Breast epithelium (tissue), 3 donors: ENCODE measurements around the gene MAP10.

Experiments used
- POLR2A ChIP-seq: fragments of 450-650 bp; IDR thresholded peaks from one replicate; pipeline ENCODE4 v1.6.1; 2016; ENCODE audit warnings: antibody characterized with exemption, mild to moderate bottlenecking, moderate library complexity
- POLR2AphosphoS5 ChIP-seq, 3 donors: sonication (generic); formaldehyde crosslinking; IDR thresholded peaks; one replicate each; pipeline ENCODE4 v1.6.1; 2017; ENCODE audit warnings: antibody characterized with exemption in 3 of 3
- TF ChIP-seq, protein P1 (sequence below), 3 donors: fragments of 450-650 bp; IDR thresholded peaks; one replicate each; pipeline ENCODE4 v1.5.1; 2016 to 2017; ENCODE audit warnings: antibody characterized with exemption in 3 of 3, mild to moderate bottlenecking in 3 of 3, moderate library complexity in 3 of 3

DNA sequence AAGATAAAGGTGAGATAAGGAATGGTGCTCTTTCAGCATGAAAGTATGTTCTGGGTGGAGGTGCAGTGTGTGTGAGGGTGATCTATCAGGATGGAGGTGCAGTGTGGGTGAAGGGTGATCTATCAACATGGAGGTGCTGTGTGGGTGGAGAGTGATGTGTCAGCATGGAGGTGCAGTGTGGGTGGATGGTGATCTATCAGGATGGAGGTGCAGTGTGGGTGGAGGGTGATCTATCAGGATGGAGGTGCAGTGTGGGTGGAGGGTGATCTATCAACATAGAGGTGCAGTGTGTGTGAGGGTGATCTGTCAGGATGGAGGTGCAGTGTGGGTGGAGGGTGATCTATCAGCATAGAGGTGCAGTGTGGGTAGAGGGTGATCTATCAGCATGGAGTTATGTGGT is 12.3 kb upstream of the MAP10 start:
- TF ChIP-seq POLR2A (no peak), POLR2AphosphoS5 (IDR thresholded peaks at IDR 0.05) (no peak)
- TF ChIP-seq, protein P1, sequence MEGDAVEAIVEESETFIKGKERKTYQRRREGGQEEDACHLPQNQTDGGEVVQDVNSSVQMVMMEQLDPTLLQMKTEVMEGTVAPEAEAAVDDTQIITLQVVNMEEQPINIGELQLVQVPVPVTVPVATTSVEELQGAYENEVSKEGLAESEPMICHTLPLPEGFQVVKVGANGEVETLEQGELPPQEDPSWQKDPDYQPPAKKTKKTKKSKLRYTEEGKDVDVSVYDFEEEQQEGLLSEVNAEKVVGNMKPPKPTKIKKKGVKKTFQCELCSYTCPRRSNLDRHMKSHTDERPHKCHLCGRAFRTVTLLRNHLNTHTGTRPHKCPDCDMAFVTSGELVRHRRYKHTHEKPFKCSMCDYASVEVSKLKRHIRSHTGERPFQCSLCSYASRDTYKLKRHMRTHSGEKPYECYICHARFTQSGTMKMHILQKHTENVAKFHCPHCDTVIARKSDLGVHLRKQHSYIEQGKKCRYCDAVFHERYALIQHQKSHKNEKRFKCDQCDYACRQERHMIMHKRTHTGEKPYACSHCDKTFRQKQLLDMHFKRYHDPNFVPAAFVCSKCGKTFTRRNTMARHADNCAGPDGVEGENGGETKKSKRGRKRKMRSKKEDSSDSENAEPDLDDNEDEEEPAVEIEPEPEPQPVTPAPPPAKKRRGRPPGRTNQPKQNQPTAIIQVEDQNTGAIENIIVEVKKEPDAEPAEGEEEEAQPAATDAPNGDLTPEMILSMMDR (IDR thresholded peaks at IDR 0.05): no peak
